GM12878 (cell line): ENCODE data around the gene PCLO. TPM values are rescaled to one million over a fixed set of nuclear protein-coding genes. Genes with fewer than 3 reads are reported as not detected.

Experiments used
- ATAC-seq: fragments of 200-7000 bp; cut with Tn5 transposase; 3 replicates; pipeline ENCODE4 v1.9.1; 2020; ENCODE audit warnings: mild to moderate bottlenecking, moderate library complexity
- BruUV-seq: library from RNA; stranded (reverse); fragments of 400-500 nt; replicated peaks from 2 replicates; lab custom pipeline; 2021; lab: Mats Ljungman, UMichigan
- CTCF ChIA-PET: fragments of 300-600 bp; sonication (Branson Sonifier 250); formaldehyde crosslinking; extraction: SDS; loops from one replicate; lab custom pipeline; 2021; ENCODE audit warnings: inconsistent platforms; lab: Yijun Ruan, JAX
- POLR2A ChIA-PET: fragments of 350-600 bp; formaldehyde crosslinking; extraction: SDS; loops from one replicate; lab custom pipeline; 2021; ENCODE audit warnings: inconsistent platforms; lab: Charles Lee
- RAD21 ChIA-PET: fragments of 300-600 bp; sonication (Branson Sonifier 250); formaldehyde crosslinking; loops from one replicate; lab custom pipeline; 2023; ENCODE audit warnings: antibody characterized with exemption; ENCODE audit not compliant: unreplicated experiment; lab: Charles Lee
- SMC1A ChIA-PET: fragments of 300-600 bp; sonication (Branson Sonifier 250); formaldehyde crosslinking; loops from one replicate; lab custom pipeline; 2023; ENCODE audit not compliant: unreplicated experiment, uncharacterized antibody; lab: Charles Lee
- DNase-seq: peaks from one replicate; pipeline ENCODE4 v3.0.0-alpha.2; 2011; ENCODE audit warnings: low read depth, low spot score
- FAIRE-seq: peaks from 3 replicates; lab custom pipeline; 2011; peaks lifted over from hg19 to GRCh38; lab: Jason Lieb, UNC
- H2AFZ ChIP-seq: 2 replicates; pipeline ENCODE4 v1.6.0; 2011; ENCODE audit warnings: low read depth, low read length, control low read depth; ENCODE audit not compliant: control insufficient read depth
- H3K27ac ChIP-seq: 2 replicates; pipeline ENCODE4 v1.5.1; 2011; ENCODE audit warnings: control low read depth; ENCODE audit not compliant: control insufficient read depth, insufficient read depth
- H3K27me3 ChIP-seq, 2 experiments: replicated peaks in 1 of 2; 2 replicates each; pipeline versions ENCODE4 v1.6.0 to v1.6.1; 2011; ENCODE audit warnings: low read length in 1 of 2; ENCODE audit not compliant: control insufficient read depth in 2 of 2, insufficient read depth in 2 of 2
- H3K36me3 ChIP-seq, 2 experiments: 2 replicates each; pipeline ENCODE4 v1.5.1; 2011; ENCODE audit warnings: low read length in 1 of 2; ENCODE audit not compliant: control insufficient read depth in 2 of 2, insufficient read depth in 2 of 2
- H3K4me1 ChIP-seq: 2 replicates; pipeline ENCODE4 v1.6.1; 2011; ENCODE audit warnings: mild to moderate bottlenecking, low read length, moderate library complexity, mixed read lengths; ENCODE audit not compliant: control insufficient read depth, insufficient read depth
- H3K4me2 ChIP-seq: 2 replicates; pipeline ENCODE4 v1.6.0; 2011; ENCODE audit warnings: control low read depth; ENCODE audit not compliant: control insufficient read depth, insufficient read depth
- H3K4me3 ChIP-seq: fragments of 200-600 bp; sonication (generic); 2 replicates; pipeline ENCODE4 v1.5.1; 2016
- H3K79me2 ChIP-seq: 2 replicates; pipeline ENCODE4 v1.6.0; 2011; ENCODE audit warnings: low read length; ENCODE audit not compliant: control insufficient read depth, insufficient read depth
- H3K9ac ChIP-seq: 2 replicates; pipeline ENCODE4 v1.8.0; 2011; ENCODE audit warnings: low read length, control low read depth, mixed read lengths; ENCODE audit not compliant: control insufficient read depth, insufficient read depth
- H3K9me3 ChIP-seq: replicated peaks from 3 replicates; pipeline ENCODE4 v1.5.1; 2011; ENCODE audit warnings: mild to moderate bottlenecking, low read length; ENCODE audit not compliant: control insufficient read depth, insufficient read depth
- H4K20me1 ChIP-seq: 2 replicates; pipeline ENCODE4 v1.6.0; 2011; ENCODE audit not compliant: control insufficient read depth, insufficient read depth
- BMI1 ChIP-seq: fragments of 450-650 bp; IDR thresholded peaks from 2 replicates; pipeline ENCODE4 v1.6.1; 2016; ENCODE audit warnings: mild to moderate bottlenecking, moderate library complexity, borderline replicate concordance
- CHD4 ChIP-seq: fragments of 200-600 bp; sonication (generic); IDR thresholded peaks from 2 replicates; pipeline ENCODE4 v1.6.1; 2016; ENCODE audit warnings: mild to moderate bottlenecking
- CREB1 ChIP-seq: IDR thresholded peaks from 2 replicates; pipeline ENCODE4 v1.6.1; 2012; ENCODE audit warnings: low read depth, mild to moderate bottlenecking, inconsistent platforms
- HDGF ChIP-seq: fragments of 450-650 bp; IDR thresholded peaks from 2 replicates; pipeline ENCODE4 v1.6.1; 2016; ENCODE audit warnings: antibody characterized with exemption
- IRF3 ChIP-seq: fragments of 450-650 bp; IDR thresholded peaks from 2 replicates; pipeline ENCODE4 v1.6.1; 2014; ENCODE audit warnings: mild to moderate bottlenecking
- JUND ChIP-seq: IDR thresholded peaks from 2 replicates; pipeline ENCODE4 v1.6.1; 2012; ENCODE audit warnings: low read depth, mild to moderate bottlenecking, low read length, improper control_type of control experiment, moderate library complexity
- MLLT1 ChIP-seq: fragments of 450-650 bp; IDR thresholded peaks from 2 replicates; pipeline ENCODE4 v1.6.1; 2016; ENCODE audit warnings: mild to moderate bottlenecking
- MYB ChIP-seq: fragments of 150-350 bp; IDR thresholded peaks from 2 replicates; pipeline ENCODE4 v1.6.1; 2014; ENCODE audit warnings: mild to moderate bottlenecking, low read depth, low read length, borderline replicate concordance
- POLR2AphosphoS2 ChIP-seq: IDR thresholded peaks from 2 replicates; pipeline ENCODE4 v1.6.1; 2011; ENCODE audit warnings: low read depth, mild to moderate bottlenecking, low read length, improper control_type of control experiment, moderate library complexity
- ZBTB11 ChIP-seq: fragments of 450-650 bp; formaldehyde crosslinking; IDR thresholded peaks from 2 replicates; pipeline ENCODE4 v1.5.0; 2022; ENCODE audit warnings: mild to moderate bottlenecking, missing genetic modification characterization
- WGBS: methylation state at CpG from one replicate; pipeline ENCODE4 v1.1.6; 2016; ENCODE audit warnings: low lambda C conversion rate; ENCODE audit not compliant: insufficient replicate concordance, insufficient coverage; ENCODE audit errors: missing lambda C conversion rate; 5-methylcytosine and 5-hydroxymethylcytosine counted together
- in situ Hi-C: fragments of 300-500 bp; cut with MboI; formaldehyde crosslinking; loops from 9 replicates; pipeline ENCODE4 v1.14.3; 2018; ENCODE audit warnings: mixed read lengths
- intact Hi-C: fragments of 100-400 bp; cut with micrococcal nuclease; formaldehyde crosslinking; loops from one replicate; pipeline ENCODE4 v1.14.2; 2022; ENCODE audit not compliant: unreplicated experiment
- polyA plus RNA-seq, 11 experiments: library from polyadenylated mRNA; depleted of rRNA in 4 of 11; unstranded in 6 of 11; stranded (reverse) in 5 of 11; fragments of >200 nt; fragmentation: Nextera tagmentation in 4 of 11; fragmentation: Illumina TruSeq in 1 of 11; extraction: Ambion mirVana in 4 of 11; extraction: Trizol in 1 of 11; gene quantifications; 1 replicate in 1 of 11; 2 replicates in 10 of 11; pipeline versions ENCODE4 v1.2.1 to v1.2.3, GENCODE V29; 2011 to 2016; ENCODE audit warnings: inconsistent platforms in 2 of 11, missing spikeins in 2 of 11, low read depth in 1 of 11
- total RNA-seq, 4 experiments: library from RNA; depleted of rRNA in 3 of 4; stranded (reverse); fragments of >200 nt in 3 of 4; fragmentation: Illumina TruSeq in 1 of 4; extraction: Trizol in 1 of 4; gene quantifications; 2 replicates each; pipeline versions ENCODE4 v1.2.1 to v1.2.3, GENCODE V29; 2013 to 2021
- TF ChIP-seq, protein P1 (sequence below): fragments of 450-650 bp; IDR thresholded peaks from 2 replicates; pipeline ENCODE4 v1.6.1; 2017; ENCODE audit warnings: mild to moderate bottlenecking, low read depth, inconsistent platforms; ENCODE audit not compliant: poor library complexity, severe bottlenecking
- TF ChIP-seq, protein P2 (sequence below): fragments of 450-650 bp; IDR thresholded peaks from 2 replicates; pipeline ENCODE4 v1.6.1; 2018; ENCODE audit warnings: mild to moderate bottlenecking, low read depth, moderate library complexity; ENCODE audit not compliant: partially characterized antibody

PCLO gene
- total and polyA plus RNA-seq, 10 of the 15 experiments (the other 5 are each of a cell fraction or from before 2014, with no cell fraction given), result 0.01 to 0.08 (median 0.03) TPM; not detected in 6

GRCh38 chr7:82964150-82964882 lies 198.4 kb downstream of the PCLO start:
- intact Hi-C loops (no loop called here), in situ Hi-C loops (no loop called here)
- ATAC-seq, result peak; percentile 58
- POLR2A ChIA-PET, result no interaction called here
- DNase-seq, result no peak
- CTCF ChIA-PET, result no interaction called here
- Histone ChIP-seq H3K4me2 (no peak overlapping the region), H3K9ac (no peak overlapping the region), H3K9me3 (no peaks in the 10 kb centered on the region), H3K27me3 (no peaks in the 10 kb centered on the region), H3K4me1 (peaks cover 2% of the 10 kb centered on the region; the same call in 1 of the 2 replicates), H3K27ac (no peak overlapping the region), H3K36me3 (no peaks in the 10 kb centered on the region), H3K79me2 (no peaks in the 10 kb centered on the region), H4K20me1 (no peaks in the 10 kb centered on the region), H2AFZ (no peak overlapping the region), H3K4me3 (no peak overlapping the region)
- SMC1A ChIA-PET, result interaction anchor here (0.6 to 1.2 kb wide), 2 partner anchors 16 to 48 kb away, joined by 3 read pairs; no protein-coding TSS in a partner anchor
- FAIRE-seq, result no peak
- no TSS peak for BruUV-seq
- RAD21 ChIA-PET, result no interaction called here
- WGBS, result 6% methylated on average over 1 of the region's 1 CpG
- TF ChIP-seq, protein P1, sequence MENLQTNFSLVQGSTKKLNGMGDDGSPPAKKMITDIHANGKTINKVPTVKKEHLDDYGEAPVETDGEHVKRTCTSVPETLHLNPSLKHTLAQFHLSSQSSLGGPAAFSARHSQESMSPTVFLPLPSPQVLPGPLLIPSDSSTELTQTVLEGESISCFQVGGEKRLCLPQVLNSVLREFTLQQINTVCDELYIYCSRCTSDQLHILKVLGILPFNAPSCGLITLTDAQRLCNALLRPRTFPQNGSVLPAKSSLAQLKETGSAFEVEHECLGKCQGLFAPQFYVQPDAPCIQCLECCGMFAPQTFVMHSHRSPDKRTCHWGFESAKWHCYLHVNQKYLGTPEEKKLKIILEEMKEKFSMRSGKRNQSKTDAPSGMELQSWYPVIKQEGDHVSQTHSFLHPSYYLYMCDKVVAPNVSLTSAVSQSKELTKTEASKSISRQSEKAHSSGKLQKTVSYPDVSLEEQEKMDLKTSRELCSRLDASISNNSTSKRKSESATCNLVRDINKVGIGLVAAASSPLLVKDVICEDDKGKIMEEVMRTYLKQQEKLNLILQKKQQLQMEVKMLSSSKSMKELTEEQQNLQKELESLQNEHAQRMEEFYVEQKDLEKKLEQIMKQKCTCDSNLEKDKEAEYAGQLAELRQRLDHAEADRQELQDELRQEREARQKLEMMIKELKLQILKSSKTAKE, result no peak
- TF ChIP-seq CREB1, result no peak
- no peak for TF ChIP-seq HDGF
- no peak for TF ChIP-seq MLLT1
- TF ChIP-seq BMI1, result no peak
- no peak for TF ChIP-seq POLR2AphosphoS2
- no peak for TF ChIP-seq IRF3
- no peak for TF ChIP-seq CHD4
- TF ChIP-seq, protein P2, sequence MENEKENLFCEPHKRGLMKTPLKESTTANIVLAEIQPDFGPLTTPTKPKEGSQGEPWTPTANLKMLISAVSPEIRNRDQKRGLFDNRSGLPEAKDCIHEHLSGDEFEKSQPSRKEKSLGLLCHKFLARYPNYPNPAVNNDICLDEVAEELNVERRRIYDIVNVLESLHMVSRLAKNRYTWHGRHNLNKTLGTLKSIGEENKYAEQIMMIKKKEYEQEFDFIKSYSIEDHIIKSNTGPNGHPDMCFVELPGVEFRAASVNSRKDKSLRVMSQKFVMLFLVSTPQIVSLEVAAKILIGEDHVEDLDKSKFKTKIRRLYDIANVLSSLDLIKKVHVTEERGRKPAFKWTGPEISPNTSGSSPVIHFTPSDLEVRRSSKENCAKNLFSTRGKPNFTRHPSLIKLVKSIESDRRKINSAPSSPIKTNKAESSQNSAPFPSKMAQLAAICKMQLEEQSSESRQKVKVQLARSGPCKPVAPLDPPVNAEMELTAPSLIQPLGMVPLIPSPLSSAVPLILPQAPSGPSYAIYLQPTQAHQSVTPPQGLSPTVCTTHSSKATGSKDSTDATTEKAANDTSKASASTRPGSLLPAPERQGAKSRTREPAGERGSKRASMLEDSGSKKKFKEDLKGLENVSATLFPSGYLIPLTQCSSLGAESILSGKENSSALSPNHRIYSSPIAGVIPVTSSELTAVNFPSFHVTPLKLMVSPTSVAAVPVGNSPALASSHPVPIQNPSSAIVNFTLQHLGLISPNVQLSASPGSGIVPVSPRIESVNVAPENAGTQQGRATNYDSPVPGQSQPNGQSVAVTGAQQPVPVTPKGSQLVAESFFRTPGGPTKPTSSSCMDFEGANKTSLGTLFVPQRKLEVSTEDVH, result no peak
- no peak for TF ChIP-seq ZBTB11 (CRISPR knock-in tag)
- no peak for TF ChIP-seq JUND
- no peak for TF ChIP-seq MYB
